Coronary artery (tissue), 2 donors: ENCODE results near the gene APBA2.

Source experiments
- DNase-seq: peaks from one replicate; pipeline ENCODE4 v3.0.0-alpha.2; 2017; ENCODE audit warnings: low spot score
- H3K27ac ChIP-seq, 2 donors: fragments of 200-600 bp; sonication (generic); one replicate each; pipeline ENCODE4 v1.5.1; 2016 to 2019
- H3K4me3 ChIP-seq: fragments of 200-600 bp; sonication (generic); 2 replicates; pipeline ENCODE4 v1.5.1; 2016; ENCODE audit warnings: mild to moderate bottlenecking, moderate library complexity
- TF ChIP-seq, protein P1 (sequence below): fragments of 200-600 bp; sonication (generic); IDR thresholded peaks from one replicate; pipeline ENCODE4 v1.5.1; 2019; ENCODE audit warnings: antibody characterized with exemption

The APBA2 gene

DNA sequence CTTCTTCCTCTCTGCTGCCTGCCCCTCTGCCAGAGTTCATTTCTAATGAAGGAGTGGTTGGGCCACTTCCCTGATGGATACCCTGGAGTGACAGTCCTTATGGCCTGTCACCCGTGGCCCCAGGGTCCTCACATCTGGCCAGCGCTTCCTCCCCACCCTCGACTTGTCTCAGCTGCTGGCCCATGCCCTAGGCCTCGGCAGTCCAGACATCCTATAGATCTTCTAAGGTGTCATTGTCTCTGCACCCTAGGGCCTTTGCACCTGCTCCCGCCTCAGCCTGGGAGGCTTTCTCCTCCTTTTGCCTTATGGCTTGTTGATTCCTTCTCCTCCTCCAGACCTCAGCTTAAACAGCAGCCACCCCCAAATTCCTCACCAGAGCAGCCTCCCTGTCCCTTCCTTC lies 202.9 kb downstream of the APBA2 start:
- Histone ChIP-seq H3K4me3 (no peak overlapping the region), H3K27ac (no peak overlapping the region)
- no peak for DNase-seq
- TF ChIP-seq, protein P1, sequence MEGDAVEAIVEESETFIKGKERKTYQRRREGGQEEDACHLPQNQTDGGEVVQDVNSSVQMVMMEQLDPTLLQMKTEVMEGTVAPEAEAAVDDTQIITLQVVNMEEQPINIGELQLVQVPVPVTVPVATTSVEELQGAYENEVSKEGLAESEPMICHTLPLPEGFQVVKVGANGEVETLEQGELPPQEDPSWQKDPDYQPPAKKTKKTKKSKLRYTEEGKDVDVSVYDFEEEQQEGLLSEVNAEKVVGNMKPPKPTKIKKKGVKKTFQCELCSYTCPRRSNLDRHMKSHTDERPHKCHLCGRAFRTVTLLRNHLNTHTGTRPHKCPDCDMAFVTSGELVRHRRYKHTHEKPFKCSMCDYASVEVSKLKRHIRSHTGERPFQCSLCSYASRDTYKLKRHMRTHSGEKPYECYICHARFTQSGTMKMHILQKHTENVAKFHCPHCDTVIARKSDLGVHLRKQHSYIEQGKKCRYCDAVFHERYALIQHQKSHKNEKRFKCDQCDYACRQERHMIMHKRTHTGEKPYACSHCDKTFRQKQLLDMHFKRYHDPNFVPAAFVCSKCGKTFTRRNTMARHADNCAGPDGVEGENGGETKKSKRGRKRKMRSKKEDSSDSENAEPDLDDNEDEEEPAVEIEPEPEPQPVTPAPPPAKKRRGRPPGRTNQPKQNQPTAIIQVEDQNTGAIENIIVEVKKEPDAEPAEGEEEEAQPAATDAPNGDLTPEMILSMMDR = no peak

DNA sequence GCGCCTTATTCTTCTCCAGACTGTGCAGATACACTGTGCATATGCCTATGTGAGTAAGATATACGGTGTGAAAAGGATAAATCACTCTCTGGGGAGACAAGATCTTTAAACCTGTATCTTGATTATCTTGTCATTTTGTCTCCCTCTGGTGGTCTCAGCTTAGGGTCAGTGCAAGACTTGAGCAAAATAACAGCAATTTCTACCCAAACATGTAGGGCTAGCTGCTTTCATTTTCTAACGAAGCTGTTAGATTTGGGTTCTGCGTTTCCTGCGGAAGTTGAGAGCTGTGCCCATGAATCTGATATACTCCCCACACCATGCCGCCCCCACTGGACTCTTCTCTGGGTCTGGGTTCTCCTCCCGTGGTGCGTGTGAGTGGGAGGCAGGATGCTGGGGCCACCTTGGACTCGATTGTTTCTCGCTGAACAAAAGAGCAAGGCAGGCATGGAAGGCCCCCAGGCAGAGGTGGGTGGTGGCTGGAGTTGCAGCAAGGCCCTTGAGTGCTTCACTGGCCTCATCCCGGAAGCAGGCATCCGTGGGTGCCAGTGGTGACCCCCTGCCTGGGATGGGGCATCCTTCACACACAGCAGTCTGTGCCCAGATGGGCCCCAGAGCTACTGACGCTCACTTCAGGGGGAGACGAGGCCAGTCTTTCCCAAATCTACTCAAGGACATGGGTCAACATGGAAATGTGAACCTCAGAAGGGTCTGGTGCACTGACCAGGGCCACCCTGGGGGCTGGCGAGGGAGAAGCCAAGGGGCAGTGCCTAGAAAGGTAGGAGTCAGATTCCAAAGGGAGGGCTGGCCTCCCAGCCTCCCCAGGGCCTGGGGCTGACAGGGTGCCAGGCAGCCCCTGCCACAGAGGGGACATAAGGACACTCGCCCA lies 204.2 kb downstream of the APBA2 start:
- DNase-seq = no peak
- no peak overlapping the region for H3K27ac ChIP-seq
- no peak overlapping the region for H3K4me3 ChIP-seq
- TF ChIP-seq, protein P1 = no peak

DNA sequence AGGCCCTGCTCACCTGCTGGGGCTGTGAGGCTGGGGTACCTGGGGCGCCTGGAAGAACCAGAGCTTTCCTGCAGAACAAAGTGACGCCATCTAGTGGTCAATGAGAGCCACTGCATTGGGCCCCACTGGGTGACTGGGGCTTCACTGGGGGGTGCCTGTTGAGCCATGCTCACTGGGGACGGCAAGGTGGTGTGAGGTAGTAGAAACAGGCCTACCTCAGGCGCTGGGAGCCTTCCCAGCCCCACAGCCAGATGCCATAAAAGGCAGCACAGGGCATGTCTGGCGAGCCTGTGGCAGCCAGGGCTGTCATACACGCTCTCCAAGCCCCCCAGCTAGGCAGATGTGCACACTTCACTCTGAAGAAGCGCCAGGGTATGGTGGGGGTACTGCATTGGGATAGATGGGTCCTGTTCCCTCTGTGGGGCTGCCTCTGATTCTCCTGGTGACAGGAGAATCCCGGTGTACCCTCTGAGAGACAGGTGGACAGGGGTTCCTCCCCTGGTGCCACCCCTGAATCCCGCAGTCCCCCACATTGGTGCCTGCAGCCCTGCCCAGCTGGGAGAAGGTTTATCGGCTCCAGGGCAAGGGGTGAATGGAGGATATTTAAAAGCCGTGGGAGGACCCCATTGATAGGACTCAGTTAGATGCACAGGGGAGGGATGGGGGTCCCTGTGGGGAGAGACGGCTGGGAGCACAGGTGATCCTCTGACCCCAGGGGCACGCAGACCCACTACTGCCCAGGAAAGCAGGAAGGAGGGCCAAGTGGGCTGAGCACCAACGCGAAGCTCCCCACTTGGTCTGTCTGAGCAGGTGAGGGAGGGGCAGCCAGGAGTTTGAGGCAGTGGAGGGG lies 205.1 kb downstream of the APBA2 start:
- no peak for DNase-seq
- TF ChIP-seq, protein P1 = no peak
- H3K27ac ChIP-seq = no peak overlapping the region
- no peak overlapping the region for H3K4me3 ChIP-seq

DNA sequence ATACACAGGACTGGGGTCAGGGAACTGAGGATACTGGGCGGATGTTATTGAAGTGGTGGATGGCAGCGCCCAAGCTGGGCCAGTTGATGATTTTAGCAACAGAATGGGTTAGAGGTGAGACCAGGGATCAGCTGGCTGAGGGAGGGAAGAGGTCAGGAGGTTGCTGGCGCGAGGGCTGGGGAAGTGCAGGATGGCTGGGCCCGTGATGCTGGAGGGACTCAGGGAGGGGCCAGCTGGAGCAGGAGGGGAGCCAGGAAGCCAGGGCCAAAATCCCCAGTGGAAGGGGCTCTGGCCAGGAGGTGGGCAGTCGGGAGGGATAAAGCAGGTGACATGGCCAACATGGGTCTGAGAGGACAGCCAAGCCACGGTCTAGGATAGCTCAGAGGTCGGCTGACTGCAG lies 205.9 kb downstream of the APBA2 start:
- TF ChIP-seq, protein P1 = no peak
- H3K4me3 ChIP-seq = no peak overlapping the region
- DNase-seq = no peak
- no peak overlapping the region for H3K27ac ChIP-seq

DNA sequence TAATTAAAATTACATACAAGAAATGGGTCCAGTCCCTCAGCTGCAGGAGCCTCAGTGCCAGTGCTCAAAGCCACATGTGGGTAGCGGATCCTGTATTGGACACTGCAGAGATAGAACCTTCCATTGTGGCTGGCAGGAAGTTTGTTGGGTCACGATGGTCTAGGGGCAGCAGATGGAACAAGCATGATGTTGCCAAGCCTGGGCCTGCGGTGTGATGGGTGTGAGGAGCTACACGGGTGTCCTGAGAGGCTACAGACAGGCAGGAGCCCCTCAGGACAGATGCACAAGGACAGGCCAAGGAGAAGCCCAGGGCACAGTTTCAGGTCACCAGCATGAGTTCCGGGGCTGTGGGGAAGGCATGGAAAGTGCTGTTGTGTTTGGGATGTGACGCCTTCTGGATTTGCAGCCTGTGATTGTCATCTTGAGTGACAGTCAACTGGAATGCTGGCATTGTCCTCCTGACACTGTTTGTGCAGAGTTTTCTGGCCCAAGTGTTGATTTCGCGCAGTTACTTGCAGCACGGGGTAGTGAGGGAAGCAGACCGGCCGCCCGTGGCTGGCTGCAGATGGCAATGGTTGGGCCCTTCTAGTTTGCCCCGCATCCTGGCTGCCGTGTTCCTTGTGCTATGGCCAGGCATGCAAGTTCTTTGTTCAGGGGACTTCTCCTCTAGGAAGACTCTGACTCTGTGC lies 206.7 kb downstream of the APBA2 start:
- Histone ChIP-seq H3K4me3 (no peak overlapping the region), H3K27ac (no peak overlapping the region)
- no peak for DNase-seq
- TF ChIP-seq, protein P1 = no peak

DNA sequence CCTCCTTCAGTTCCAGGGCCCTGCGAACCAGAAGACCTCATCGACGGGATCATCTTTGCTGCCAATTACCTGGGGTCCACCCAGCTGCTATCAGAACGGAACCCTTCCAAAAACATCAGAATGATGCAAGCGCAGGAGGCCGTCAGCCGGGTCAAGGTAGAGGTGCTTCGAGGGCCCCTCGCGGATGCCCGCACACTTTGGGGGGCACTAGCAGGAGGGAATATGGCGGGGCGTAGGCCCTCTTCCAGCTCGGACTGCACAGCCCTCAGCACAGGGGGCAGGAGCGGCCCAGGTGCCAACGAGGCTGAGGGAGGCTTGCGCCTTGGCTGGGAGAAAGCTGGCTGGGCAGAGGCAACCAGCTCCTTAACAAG lies 207.3 kb downstream of the APBA2 start:
- TF ChIP-seq, protein P1 = no peak
- no peak overlapping the region for H3K4me3 ChIP-seq

More for the DNA sequence above, 207.3 kb downstream of the APBA2 start:
- no peak for DNase-seq
- no peak overlapping the region for H3K27ac ChIP-seq
